Measurements from ENCODE around the gene IPMK.
"Not testable (repeated sequence)": the region's sequence is repeated elsewhere in the genome, so short reads cannot be mapped to it uniquely, and the experiment has no call there.

The IPMK gene

GRCh38 chr10:58220769-58221451, 46.8 kb downstream of the IPMK start:
- no peak for DNase-seq

DNA sequence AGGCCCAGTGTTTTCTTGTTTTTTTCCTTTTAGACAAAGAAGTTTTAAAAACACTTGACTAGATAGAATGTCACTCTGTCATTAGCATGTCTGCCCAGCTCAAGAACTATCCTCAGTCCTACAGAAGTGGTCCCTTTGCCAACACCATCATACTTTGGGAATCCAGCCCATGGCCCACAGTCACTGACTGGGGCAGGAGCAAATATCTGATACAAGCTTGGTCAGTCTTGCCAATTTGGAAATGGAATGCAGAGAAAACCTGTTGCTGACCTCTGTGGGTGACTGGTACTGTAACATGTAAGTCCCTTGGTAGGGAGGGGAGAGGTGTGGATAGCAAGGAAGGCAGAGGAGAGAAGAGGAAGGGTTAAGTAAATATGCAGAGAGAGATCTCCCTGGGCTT, 47.8 kb downstream of the IPMK start:
- no peak for DNase-seq

- no peak for DNase-seq
Observed at GRCh38 chr10:58217612-58218011, 50.1 kb downstream of the IPMK start.

DNA sequence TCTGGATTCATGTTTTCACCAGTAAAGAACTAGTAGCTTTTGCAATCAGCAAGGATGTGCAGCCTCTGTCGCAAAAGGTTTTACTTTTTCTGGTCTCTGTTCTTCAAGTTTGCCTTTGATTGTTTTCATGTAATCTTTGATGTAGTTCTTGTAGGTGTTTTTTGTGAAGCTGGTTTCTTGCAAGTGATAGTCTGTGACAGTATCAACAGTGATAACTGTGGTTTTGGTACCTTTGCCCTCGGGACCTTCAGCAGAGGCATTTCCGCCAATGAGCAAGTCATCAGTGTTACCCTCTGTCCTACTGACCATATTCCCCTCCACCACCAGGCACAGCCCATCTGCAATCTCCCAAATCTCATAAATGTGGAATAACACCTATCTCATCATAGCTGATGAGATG, 55.1 kb downstream of the IPMK start:
- DNase-seq = no peak

GRCh38 chr10:58210160-58210559, 57.5 kb downstream of the IPMK start:
- no peak for DNase-seq

GRCh38 chr10:58209669-58210068, 58.0 kb downstream of the IPMK start:
- DNase-seq = no peak

- DNase-seq = no peak
Observed at GRCh38 chr10:58206251-58206650, 61.4 kb downstream of the IPMK start.

DNA sequence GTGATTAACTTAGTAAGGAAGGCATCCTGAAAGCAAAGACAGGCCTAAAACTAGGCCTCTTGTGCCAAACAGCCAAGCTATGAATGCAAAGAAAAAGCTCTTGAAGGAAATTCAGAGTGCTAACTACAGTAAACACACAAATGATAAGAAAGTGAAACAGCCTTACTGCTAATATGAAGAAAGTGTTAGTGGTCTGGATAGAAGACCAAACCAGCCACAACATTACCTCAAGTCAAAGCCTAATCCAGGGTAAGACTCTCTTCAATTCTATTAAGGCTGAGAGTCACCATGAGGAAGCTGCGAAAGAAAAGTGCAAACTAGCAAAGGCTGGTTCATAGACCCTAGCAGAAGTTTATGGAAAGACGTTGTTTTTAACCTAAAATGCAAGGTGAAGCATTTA, 66.0 kb downstream of the IPMK start:
- no peak for DNase-seq

GRCh38 chr10:58189269-58189668, 78.4 kb downstream of the IPMK start:
- DNase-seq = no peak

DNA sequence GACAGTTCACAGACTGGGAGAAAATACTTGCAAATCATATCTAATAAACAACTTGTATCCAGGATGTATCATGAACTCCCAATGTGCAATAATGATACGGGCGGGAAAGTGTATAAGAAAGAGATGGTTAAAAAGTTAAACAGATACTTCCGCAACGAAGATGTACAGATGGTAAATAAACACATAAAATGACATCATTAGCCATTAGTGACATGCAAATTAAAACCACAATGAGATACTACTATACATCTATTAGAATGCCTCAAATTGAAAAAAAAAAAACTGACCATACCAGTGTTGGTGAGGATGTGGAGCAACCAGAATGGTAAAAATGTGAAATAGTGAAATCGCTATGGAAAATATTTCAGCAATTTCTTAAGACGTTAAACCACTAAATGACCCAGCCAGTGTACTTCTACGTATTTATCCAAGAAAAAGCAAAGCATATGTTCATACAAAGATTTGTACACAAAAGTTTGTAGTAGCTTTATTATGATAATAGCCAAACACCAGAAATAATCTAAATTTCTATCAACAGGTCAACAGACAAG, 83.5 kb downstream of the IPMK start:
- no peak for DNase-seq

- DNase-seq = no peak
Observed at GRCh38 chr10:58180666-58181065, 87.0 kb downstream of the IPMK start.

DNA sequence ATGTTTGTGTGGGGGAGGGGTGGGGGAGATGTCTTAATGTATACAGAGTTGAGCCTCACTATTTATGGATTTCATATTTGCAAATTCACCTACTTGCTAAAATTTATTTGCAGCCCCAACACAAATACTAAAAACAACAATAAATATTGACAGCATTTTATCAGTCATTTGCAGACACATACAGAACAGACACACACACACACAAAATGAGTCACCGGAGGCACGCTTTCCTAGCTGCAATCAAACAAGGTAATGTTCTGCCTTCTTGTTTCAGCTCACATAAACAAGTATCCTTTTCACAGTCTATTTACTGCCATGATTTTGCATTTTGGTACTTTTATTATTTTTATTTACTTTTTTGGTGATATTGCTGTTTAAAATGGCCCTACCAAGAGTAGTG, 88.5 kb downstream of the IPMK start:
- DNase-seq = no peak

GRCh38 chr10:58178811-58179210, 88.9 kb downstream of the IPMK start:
- no peak for DNase-seq

- peak; percentile 24 to 66 (median 54) for DNase-seq
Observed at GRCh38 chr10:58177362-58177947, 90.2 kb downstream of the IPMK start.

GRCh38 chr10:58175990-58176900, 91.4 kb downstream of the IPMK start:
- DNase-seq = peak in 1 of 3 donors; percentile 7

- no peak for DNase-seq
Observed at GRCh38 chr10:58174831-58175230, 92.9 kb downstream of the IPMK start.

DNA sequence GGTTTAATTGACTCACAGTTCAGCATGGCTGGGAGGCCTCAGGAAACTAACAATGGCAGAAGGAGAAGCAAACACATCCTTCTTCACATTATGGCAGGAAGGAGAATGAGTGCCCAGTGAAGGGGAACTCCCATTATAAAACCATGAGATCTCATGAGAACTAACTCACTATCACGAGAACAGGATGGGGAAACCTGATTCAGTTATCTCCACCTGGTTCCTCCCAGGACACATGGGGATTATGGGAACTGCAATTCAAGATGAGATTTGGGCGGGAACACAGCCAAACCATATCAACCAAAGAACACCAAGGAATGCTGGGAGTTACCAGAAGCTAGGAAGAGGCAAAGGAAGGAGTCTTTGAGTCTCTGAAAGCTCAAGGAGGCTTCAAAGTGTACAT, 94.3 kb downstream of the IPMK start:
- DNase-seq = peak in 1 of 3 donors; percentile 20

DNA sequence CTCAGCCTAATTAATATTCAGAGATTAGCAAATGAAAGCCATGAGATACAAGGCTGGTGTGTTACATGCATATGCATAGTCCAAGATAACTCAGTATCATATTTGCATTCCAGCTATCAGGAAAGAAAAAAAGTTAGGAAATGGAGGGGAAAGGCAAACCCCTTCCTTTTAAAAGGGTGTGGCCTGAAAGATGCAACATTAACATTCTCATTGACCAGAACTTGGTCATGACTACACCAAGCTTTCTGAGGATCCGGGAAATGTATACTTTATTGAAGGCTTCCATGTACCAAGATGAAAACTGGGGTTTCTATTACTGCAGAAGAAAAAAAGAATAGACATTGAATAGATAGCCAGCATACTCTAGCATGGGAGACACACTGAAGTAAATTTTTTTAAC, 96.5 kb downstream of the IPMK start:
- no peak for DNase-seq

- DNase-seq = no peak
Observed at GRCh38 chr10:58164517-58164916, 103.2 kb downstream of the IPMK start.

DNA sequence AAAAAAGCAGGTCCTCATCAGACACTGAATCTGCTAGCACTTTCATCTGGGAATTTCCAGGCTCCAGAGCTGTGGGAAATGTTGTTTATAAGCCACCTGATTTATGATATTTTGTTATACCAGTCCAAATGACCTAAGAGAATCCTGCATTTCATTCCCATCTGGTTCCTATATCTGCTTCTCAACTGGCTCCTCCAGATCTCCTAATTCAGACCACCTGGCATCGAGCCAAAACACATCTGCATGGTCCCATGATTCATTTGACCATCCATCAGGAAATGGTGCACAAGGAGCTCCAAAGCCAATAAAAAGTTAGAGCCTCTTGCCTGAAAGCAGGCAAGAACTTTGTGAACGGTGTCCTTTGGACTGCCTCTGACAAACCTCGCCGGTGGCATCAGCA, 108.9 kb downstream of the IPMK start:
- no peak for DNase-seq

- peak; percentile 21 to 55 (median 29) for DNase-seq
Observed at GRCh38 chr10:58157076-58157766, 110.5 kb downstream of the IPMK start.

- DNase-seq = not testable (repeated sequence)
Observed at GRCh38 chr10:58155941-58156340, 111.8 kb downstream of the IPMK start.

DNA sequence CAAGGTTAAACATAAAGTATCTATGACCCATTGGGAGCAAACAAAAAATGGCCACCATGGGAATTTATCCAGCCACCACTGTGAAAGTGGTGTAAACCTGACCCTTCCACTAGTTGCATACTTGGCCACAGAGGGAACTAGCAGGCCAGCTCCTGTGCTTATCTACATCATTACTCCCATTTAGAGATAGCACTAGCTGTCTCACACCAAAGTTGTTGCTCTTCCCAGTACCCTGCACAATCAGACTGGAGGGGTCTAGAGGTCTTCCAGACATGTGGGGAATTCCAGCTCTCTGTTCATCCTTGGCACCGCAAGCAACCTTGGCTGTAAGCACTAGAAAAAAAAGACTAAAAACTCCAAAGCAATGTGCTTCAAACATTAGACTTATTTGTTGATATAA, 113.9 kb downstream of the IPMK start:
- no peak for DNase-seq
